GM18499 (cell line): Measurements from ENCODE around the gene CHP1.
"Not testable (repeated sequence)": the region's sequence is repeated elsewhere in the genome, so short reads cannot be mapped to it uniquely, and the experiment has no call there.

Experiments used
- ATAC-seq: cut with Tn5 transposase; IDR thresholded peaks from one replicate; pipeline ENCODE4 v1.9.1; 2021; ENCODE audit warnings: moderate number of reproducible peaks; ENCODE audit not compliant: insufficient read depth, unreplicated experiment

Gene CHP1

DNA sequence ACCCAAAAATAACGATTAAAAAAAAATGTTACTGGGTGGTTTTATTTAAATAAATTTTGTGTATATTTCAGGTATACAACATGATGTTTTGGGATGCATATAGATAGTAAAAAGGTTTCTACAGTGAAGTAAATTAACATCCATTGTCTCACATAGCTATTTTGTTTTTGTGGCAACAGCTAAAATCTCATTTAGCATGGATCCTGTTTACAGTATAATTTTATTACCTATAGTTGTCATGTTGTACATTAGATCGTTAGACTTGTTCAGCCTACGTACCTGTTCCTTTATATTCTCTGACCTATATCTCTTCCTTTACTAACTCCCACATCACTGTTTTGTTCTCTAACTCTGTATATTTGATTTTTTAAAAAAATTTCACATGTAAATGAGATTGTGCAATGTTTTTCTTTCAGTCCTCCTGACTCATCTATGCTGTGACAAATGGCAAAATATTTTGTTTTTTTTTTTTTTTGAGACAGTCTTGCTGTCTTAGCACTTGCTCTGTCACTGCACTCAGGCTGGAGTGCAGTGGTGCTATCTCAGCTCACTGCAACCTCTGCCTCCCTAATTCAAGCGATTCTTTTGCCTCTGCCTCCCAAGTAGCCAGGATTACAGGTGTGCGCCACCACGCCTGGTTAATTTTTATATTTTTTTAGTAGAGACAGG, 55.7 kb downstream of the CHP1 start:
- no peak for ATAC-seq

DNA sequence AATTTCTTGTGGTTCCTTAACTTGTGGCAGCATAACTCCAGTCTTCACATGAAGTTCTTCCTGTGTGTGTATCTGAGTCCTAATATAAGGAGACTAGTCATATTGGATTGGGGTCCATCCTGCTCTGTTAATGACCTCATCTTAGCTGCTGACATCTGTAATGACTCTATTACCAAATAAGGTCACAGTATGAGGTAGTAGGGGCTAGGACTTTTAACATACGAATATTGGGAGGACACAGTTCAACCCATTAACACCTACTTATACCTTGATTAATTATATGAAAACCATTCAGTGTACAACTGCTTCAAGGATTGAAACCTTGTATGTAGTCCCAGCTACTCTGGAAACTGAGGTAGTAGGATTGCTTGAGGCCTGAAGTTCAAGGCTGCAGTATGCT, 57.4 kb downstream of the CHP1 start:
- ATAC-seq = no peak

DNA sequence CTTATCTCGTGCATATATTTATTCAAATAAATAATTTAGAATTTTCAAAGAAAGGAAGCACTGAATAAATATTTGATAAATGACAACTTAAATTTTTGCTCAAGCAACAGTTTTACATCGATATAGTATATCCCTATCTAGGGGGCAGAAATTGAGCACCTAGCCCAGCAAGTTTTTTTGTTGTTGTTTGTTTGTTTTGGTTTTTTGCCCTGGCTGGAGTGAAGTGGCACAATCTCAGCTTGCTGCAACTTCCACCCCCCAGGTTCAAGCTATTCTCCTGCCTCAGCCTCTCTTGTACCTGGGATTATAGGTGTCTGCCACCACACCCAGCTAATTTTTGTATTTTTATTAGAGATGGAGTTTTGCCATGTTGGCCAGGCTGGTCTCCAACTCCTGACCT, 58.9 kb downstream of the CHP1 start:
- no peak for ATAC-seq

DNA sequence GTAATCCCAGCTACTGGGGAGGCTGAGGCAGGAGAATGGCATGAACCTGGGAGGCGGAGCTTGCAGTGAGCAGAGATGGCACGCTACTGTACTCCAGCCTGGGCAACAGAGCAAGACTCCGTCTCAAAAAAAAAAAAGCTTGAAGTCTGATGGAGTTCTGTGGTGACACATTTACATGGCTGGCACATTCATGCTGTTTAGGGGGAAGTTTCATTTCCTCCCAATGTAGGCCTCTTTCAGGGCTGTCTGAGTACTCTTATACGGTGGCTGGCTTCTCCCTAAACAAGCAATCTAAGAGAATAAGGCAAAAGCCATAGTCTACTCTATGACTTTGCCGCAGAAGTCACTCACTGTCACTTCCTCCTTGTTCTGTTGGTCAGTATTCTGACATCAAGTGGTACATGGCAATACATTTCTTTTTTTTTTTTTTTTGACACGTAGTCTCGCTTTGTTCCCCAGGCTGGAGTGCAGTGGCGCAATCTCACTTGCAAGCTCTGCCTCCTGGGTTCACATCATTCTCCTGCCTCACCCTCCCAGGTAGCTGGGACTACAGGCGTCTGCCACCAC, 60.1 kb downstream of the CHP1 start:
- ATAC-seq = no peak

DNA sequence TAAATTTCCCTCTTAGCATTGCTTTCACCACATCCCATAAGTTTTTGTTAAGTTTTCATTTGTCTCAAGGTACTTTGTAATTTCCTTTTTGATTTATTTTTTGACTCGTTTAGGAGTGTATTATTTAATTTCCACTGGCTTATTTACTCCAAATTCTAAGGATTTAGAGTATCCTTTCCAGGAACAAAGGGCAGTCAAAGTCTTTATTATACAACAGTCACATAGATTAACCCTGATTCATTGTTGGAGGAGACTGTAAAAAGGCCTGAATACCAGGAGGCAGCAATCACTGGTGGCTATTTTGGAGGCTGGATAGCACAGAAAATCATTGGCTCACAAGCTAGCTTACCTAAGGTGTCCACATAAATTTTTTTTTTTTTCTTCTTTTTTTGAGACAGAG, 61.5 kb downstream of the CHP1 start:
- no peak for ATAC-seq

DNA sequence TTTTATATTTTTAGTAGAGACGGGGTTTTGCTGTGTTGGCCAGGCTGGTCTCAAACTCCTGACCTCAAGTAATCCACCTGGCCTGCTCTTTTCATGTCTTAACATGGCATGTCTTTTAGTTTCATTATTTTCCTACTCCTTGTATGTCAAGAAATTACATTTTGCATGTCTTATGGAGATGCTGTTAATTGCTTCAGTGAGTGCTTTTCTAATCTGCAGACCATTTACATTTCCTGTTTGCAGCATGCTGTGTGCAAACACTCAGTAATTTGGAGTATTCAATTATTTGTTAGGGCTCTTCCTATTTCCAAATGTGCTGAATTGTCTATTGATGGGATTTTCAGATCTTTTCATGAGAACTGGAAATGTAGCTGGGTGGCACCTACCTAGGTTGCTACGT, 70.1 kb downstream of the CHP1 start:
- not testable (repeated sequence) for ATAC-seq

DNA sequence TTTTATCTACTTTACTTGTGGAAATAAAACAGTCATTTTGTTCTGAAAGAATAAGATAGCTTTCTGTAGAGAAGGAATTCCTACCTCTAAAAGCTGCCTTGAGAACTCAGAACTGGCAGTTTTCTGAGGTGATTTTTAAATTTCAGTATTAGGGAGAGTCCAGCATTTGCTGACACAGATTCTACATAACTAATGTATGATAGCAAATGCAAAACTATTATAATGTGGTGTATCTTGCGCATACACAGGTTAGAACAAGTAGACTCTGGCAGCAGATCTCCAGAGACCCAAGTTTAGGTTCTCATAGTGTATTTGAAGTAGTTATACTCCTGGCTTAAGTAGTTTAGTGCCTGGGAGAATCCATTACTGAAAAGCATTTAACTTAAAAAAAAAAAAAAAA, 70.5 kb downstream of the CHP1 start:
- ATAC-seq = no peak

DNA sequence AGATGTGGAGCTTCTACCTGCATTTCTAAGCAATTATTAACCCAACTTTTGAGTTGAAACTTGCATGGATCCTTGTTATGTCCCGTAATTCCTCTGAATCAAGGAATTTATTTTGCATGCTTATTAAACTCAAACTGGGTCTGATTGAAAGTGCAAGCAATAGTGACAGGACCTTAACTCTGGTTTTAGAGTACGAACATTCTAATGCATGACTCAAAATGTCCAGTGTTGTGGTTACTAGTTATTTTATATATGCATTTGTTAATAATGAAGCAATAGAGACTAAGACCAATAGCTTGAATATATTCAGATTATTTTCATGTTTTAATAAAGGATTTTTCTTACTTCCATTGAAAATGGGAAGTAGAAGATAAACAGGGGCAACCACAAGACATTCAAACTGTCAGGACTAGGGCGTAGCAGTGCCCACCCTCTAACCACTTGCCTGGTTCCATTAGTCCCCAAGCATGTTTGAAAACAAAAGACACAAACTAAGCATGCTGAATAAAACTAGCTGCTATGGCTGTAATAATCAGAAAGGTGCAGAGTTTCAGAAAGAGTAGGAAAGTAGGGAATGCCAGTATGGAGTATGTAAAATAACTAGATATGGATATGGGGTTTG, 73.2 kb downstream of the CHP1 start:
- no peak for ATAC-seq

DNA sequence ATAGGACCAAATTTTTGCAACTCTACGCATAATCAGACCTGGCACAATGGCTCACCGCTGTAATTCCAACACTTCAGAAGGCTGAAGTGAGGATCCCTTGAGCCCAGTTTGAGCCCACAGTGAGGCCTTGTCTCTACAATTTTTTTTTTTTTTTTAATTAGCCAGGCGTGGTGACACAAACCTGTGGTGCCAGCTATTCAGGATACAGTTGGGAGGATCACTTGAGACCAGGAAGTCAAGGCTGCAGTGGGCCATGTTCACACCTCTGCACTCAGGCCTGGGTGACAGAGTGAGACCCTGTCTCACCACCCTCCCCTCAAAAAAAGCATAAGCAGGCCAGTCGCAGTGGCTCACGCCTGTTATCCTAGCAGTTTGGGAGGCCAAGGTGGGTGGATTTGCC, 76.6 kb downstream of the CHP1 start:
- ATAC-seq = no peak

DNA sequence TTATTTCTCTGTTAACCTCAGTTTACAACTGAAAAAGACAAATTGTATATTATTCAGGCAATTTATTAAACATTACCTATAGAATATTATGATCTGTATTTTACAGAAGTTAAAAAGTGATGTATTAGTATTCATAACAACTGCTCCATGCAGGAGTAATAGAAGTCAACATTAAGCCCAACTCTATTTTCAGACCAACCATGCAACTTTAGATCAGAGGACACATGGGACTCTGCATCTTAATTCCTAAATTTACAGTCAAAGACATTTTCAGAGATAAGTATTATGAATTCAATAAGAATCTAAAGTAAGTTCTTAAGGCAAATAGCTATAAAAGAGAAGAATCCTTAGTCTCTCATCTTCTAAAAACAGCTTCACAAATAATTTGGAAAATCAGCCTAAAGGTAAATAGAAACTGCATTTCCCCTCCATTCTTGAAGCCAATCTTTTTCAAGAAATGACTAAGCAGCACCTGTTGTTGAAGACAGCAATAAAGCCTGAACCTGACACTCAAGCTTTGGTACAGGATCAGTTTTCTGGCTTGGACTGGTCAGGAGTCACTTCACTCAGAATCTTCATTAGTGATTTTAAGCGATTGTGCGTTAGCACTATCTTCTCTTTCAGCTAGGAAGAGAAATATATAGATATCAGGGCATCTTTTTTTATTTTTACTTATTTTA, 78.3 kb downstream of the CHP1 start:
- no peak for ATAC-seq

DNA sequence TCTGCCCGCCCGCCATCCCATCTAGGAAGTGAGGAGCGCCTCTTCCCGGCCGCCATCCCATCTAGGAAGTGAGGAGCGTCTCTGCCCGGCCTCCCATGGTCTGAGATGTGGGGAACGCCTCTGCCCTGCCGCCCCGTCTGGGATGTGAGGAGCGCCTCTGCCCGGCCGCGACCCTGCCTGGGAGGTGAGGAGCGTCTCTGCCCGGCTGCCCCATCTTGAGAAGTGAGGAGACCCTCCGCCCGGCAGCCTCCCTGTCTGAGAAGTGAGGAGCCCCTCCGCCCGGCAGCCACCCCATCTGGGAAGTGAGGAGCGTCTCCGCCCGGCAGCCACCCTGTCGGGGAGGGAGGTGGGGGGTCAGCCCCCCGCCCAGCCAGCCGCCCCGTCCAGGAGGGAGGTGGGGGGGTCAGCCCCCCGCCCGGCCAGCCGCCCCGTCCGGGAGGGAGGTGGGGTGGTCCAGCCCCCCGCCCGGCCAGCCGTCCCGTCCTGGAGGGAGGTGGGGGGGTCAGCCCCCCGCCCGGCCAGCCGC, 89.8 kb downstream of the CHP1 start:
- not testable (repeated sequence) for ATAC-seq

DNA sequence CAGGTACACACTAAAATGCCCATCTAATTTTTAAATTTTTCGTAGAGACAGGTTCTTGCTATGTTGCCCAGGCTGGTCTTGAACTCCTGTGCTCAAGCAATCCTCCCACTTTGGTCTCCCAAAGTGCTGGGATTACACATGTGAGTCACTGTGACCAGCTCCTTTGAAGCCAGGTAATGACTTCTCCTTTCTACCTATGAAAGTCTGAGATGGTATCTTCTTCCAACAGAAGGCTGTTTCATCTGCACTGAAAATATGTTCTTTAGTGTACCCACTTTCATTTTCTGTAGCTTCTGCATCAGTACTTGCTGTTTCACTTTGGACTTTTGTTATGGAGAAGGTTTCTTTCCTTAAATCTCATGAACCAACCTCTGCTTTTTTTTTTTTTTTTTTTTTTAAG, 92.5 kb downstream of the CHP1 start:
- no peak for ATAC-seq

DNA sequence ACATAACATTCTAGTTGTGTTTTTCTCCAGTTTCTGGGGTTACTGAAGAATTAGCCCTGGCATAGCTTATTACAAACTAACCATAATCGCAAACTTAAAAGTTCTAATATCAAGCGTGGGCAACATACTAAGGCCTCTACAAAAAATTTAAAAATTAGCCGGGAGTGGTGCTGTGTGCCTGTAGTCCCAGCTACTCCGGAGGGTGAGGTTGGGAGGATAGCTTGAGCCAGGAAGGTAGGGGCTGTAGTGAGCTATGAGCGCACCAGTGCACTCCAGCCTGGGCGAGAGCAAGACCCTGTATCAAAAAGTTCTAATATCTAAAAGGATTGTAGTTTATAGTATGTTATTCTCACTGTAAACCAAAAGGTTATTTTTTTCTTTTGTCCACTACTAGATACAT, 100.2 kb downstream of the CHP1 start:
- no peak for ATAC-seq
